ENCODE results near the gene PRKACB.
"Not testable (repeated sequence)": the region's sequence is repeated elsewhere in the genome, so short reads cannot be mapped to it uniquely, and the experiment has no call there.

- TF ChIP-seq, protein P1, sequence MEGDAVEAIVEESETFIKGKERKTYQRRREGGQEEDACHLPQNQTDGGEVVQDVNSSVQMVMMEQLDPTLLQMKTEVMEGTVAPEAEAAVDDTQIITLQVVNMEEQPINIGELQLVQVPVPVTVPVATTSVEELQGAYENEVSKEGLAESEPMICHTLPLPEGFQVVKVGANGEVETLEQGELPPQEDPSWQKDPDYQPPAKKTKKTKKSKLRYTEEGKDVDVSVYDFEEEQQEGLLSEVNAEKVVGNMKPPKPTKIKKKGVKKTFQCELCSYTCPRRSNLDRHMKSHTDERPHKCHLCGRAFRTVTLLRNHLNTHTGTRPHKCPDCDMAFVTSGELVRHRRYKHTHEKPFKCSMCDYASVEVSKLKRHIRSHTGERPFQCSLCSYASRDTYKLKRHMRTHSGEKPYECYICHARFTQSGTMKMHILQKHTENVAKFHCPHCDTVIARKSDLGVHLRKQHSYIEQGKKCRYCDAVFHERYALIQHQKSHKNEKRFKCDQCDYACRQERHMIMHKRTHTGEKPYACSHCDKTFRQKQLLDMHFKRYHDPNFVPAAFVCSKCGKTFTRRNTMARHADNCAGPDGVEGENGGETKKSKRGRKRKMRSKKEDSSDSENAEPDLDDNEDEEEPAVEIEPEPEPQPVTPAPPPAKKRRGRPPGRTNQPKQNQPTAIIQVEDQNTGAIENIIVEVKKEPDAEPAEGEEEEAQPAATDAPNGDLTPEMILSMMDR (IDR thresholded peaks at IDR 0.05; ENCODE audit: insufficient read depth, low read depth, low read length) = not testable (repeated sequence)
- not testable (repeated sequence) for TF ChIP-seq EZH2 (IDR thresholded peaks at IDR 0.05; ENCODE audit: insufficient read depth, low read length)
Observed at GRCh38 chr1:84107538-84107937, 36.5 kb upstream of the PRKACB start.
